Gastroesophageal sphincter (tissue), 4 donors: ENCODE measurements around the gene ZFAND6. TPM values are rescaled to one million over a fixed set of nuclear protein-coding genes. Genes with fewer than 3 reads are reported as not detected.

Experiments used
- ATAC-seq: fragments of 150-250 bp; one replicate; pipeline ENCODE4 v1.9.1; 2016; ENCODE audit warnings: mild to moderate bottlenecking, moderate library complexity
- H3K27ac ChIP-seq, 4 donors: fragments of 200-600 bp; sonication (generic) in 3 of 4; 1 replicate in 3 of 4; 2 replicates in 1 of 4; pipeline ENCODE4 v1.5.1; 2016 to 2019
- H3K27me3 ChIP-seq: fragments of 200-600 bp; sonication (generic); one replicate; pipeline ENCODE4 v1.5.1; 2019
- H3K36me3 ChIP-seq, 2 donors: fragments of 200-600 bp; sonication (generic); one replicate each; pipeline ENCODE4 v1.5.1; 2019; ENCODE audit warnings: control low read depth in 1 of 2
- H3K4me1 ChIP-seq, 3 donors: fragments of 200-600 bp; sonication (generic); 1 replicate in 2 of 3; 2 replicates in 1 of 3; pipeline ENCODE4 v1.5.1; 2016 to 2019; ENCODE audit warnings: control low read depth in 2 of 3
- H3K4me3 ChIP-seq, 2 donors: fragments of 200-600 bp; sonication (generic); one replicate each; pipeline ENCODE4 v1.5.1; 2019; ENCODE audit warnings: mild to moderate bottlenecking in 1 of 2, moderate library complexity in 1 of 2
- H3K9me3 ChIP-seq, 3 donors: fragments of 200-600 bp; sonication (generic); one replicate each; pipeline ENCODE4 v1.5.1; 2017 to 2019; ENCODE audit warnings: control low read depth in 2 of 3
- CTCF ChIP-seq, 4 experiments: fragments of 200-600 bp in 2 of 4; fragments of 450-650 bp in 2 of 4; sonication (generic) in 1 of 4; IDR thresholded peaks; one replicate each; pipeline ENCODE4 v1.5.1; 2017 to 2019; ENCODE audit warnings: antibody characterized with exemption in 4 of 4, mild to moderate bottlenecking in 2 of 4, moderate library complexity in 2 of 4
- EP300 ChIP-seq: sonication (generic); formaldehyde crosslinking; IDR thresholded peaks from one replicate; pipeline ENCODE4 v1.6.1; 2017; ENCODE audit warnings: antibody characterized with exemption, mild to moderate bottlenecking
- POLR2A ChIP-seq, 2 donors: fragments of 450-650 bp; IDR thresholded peaks; one replicate each; pipeline ENCODE4 v1.6.1; 2017; ENCODE audit warnings: antibody characterized with exemption in 2 of 2, mild to moderate bottlenecking in 2 of 2, moderate library complexity in 1 of 2
- POLR2AphosphoS5 ChIP-seq: sonication (generic); formaldehyde crosslinking; IDR thresholded peaks from one replicate; pipeline ENCODE4 v1.6.1; 2017; ENCODE audit warnings: antibody characterized with exemption
- WGBS, 2 donors: methylation state at CpG; one replicate each; pipeline ENCODE4 v1.1.5; 2018; ENCODE audit warnings: low coverage in 1 of 2; 5-methylcytosine and 5-hydroxymethylcytosine counted together
- total RNA-seq, 4 donors: library from RNA; depleted of rRNA; stranded (reverse); fragments of >200 nt; gene quantifications; one replicate each; pipeline ENCODE4 v1.1.0, GENCODE V29; 2016

ZFAND6 gene
- total RNA-seq, 4 donors from 2014 or later, result 95.6 to 137 (median 131) TPM

- no peak for ATAC-seq
- Histone ChIP-seq H3K27ac (no peak overlapping the region), H3K9me3 (no peaks in the 10 kb centered on the region), H3K36me3 (no peaks in the 10 kb centered on the region), H3K27me3 (no peaks in the 10 kb centered on the region), H3K4me1 (no peaks in the 10 kb centered on the region), H3K4me3 (no peak overlapping the region)
- TF ChIP-seq POLR2A (IDR thresholded peaks at IDR 0.05), result no peak
- TF ChIP-seq EP300, result no peak
- TF ChIP-seq CTCF (IDR thresholded peaks at IDR 0.05), result no peak
- TF ChIP-seq POLR2AphosphoS5, result no peak
- WGBS, 2 donors, result 73 to 90% methylated on average over 1 to 3 of the region's 3 CpGs
Measured at GRCh38 chr15:80026310-80026709, 33.2 kb upstream of the ZFAND6 start.

GRCh38 chr15:80026754-80027153 is 32.7 kb upstream of the ZFAND6 start:
- WGBS, 2 donors, result 80 to 86% methylated on average over 1 to 2 of the region's 4 CpGs
- Histone ChIP-seq H3K36me3 (no peaks in the 10 kb centered on the region), H3K27me3 (no peaks in the 10 kb centered on the region), H3K4me1 (no peaks in the 10 kb centered on the region), H3K4me3 (no peak overlapping the region), H3K27ac (no peak overlapping the region), H3K9me3 (no peaks in the 10 kb centered on the region)
- ATAC-seq, result no peak
- TF ChIP-seq CTCF (IDR thresholded peaks at IDR 0.05), result no peak
- no peak for TF ChIP-seq POLR2A (IDR thresholded peaks at IDR 0.05)
- TF ChIP-seq EP300, result no peak
- no peak for TF ChIP-seq POLR2AphosphoS5

- Histone ChIP-seq H3K4me1 (peaks cover 0 to 6% (median 0%) of the 10 kb centered on the region in 3 donors), H3K27me3 (no peaks in the 10 kb centered on the region), H3K9me3 (no peaks in the 10 kb centered on the region), H3K27ac (no peak overlapping the region), H3K36me3 (no peaks in the 10 kb centered on the region), H3K4me3 (no peak overlapping the region)
- 58 to 75% methylated on average over 2 of the region's 2 CpGs for WGBS, 2 donors
- no peak for TF ChIP-seq EP300
- TF ChIP-seq POLR2A (IDR thresholded peaks at IDR 0.05), result no peak
- no peak for TF ChIP-seq POLR2AphosphoS5
- TF ChIP-seq CTCF (IDR thresholded peaks at IDR 0.05), result no peak
- no peak for ATAC-seq
Measured at GRCh38 chr15:80028937-80029336, 30.5 kb upstream of the ZFAND6 start.

GRCh38 chr15:80031841-80032240 is 27.6 kb upstream of the ZFAND6 start:
- H3K9me3 ChIP-seq, result no peaks in the 10 kb centered on the region
- no peak for TF ChIP-seq POLR2A (IDR thresholded peaks at IDR 0.05)
- no peak for TF ChIP-seq CTCF (IDR thresholded peaks at IDR 0.05)
- TF ChIP-seq EP300, result no peak
- TF ChIP-seq POLR2AphosphoS5, result no peak
- H3K4me3 ChIP-seq, result no peak overlapping the region
- WGBS, 2 donors, result 20 to 37% methylated on average over 2 to 3 of the region's 3 CpGs
- no peak overlapping the region for H3K27ac ChIP-seq
- no peaks in the 10 kb centered on the region for H3K27me3 ChIP-seq
- no peaks in the 10 kb centered on the region for H3K36me3 ChIP-seq
- peaks cover 0 to 6% (median 0%) of the 10 kb centered on the region in 3 donors for H3K4me1 ChIP-seq
- no peak for ATAC-seq

- Histone ChIP-seq H3K4me1 (peaks cover 0 to 6% (median 0%) of the 10 kb centered on the region in 3 donors), H3K27ac (no peak overlapping the region), H3K4me3 (no peak overlapping the region), H3K9me3 (no peaks in the 10 kb centered on the region), H3K36me3 (no peaks in the 10 kb centered on the region), H3K27me3 (no peaks in the 10 kb centered on the region)
- 83% methylated on average over 3 of the region's 3 CpGs; no CpG with 5 or more reads in 1 of the 2 donors for WGBS, 2 donors
- no peak for TF ChIP-seq POLR2AphosphoS5
- TF ChIP-seq CTCF (IDR thresholded peaks at IDR 0.05), result no peak
- TF ChIP-seq EP300, result no peak
- TF ChIP-seq POLR2A (IDR thresholded peaks at IDR 0.05), result no peak
- ATAC-seq, result no peak
Measured at GRCh38 chr15:80034629-80035028, 24.8 kb upstream of the ZFAND6 start.
